ENCODE results near the gene CD93.

The CD93 gene

DNA sequence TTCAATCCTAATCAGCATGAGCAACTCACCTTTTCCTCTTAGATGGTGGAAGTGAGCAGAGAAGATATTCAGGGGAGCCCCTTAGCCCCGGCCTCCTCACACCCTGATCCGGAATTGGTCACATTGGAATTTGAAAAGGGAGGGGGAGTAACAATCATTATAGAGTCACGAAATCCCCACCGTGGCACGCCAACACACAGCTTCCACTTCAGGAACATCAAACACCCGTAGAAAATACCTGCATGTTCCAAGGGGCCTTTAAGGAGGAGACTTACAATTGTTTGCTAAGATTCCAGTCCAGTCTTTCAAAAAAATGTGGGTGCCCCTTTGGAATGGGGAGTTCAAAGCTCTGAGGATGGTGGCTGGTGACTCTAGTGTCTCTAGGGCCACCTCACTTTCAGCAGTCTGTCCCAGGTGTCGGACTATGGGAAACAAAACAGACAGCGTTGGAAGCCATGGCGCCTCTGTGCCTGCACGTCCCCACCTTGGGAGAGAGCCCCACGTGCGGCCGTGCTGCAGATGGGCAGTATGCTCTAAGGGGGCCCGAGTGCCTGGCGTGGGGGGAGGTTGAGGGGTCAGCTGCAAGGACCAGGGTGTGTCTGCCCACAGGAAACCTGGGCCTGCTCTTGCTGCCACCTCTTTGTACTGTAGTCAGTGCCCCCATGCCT is 2.4 kb downstream of the CD93 start:
- DNase-seq = no peak

DNA sequence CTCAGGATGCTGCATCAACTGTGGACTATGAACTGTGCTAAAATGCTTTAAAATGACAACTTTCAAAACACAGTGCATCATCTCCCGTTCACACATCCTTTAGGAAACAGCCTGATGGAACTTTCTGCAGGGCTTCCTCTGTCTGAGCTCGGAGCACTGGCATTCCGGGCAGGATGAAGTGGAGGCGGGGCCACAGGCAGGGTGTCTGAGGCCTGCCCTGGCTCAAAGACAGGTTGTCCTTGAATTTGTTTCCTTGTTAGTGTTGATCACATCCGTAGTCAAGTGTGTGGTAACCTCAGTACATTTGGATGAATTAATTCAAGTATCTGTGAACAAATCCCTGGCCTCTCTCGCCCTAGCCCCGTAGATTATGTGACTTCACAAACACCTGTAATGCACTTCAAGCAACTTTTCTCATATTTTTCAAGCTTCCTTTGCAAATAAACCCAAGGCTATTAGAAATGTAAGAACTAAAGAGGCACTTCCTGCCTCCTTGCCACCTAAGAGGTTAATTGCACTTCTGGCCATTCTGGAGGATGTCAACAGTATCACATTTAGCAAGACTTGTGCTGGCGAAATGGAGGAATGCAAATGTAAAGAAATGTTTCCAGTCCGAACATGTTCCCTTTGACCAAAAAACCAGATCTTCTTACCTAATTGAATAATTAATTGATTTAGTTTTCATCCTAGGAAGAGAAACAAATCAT is 3.1 kb downstream of the CD93 start:
- no peak for DNase-seq

DNA sequence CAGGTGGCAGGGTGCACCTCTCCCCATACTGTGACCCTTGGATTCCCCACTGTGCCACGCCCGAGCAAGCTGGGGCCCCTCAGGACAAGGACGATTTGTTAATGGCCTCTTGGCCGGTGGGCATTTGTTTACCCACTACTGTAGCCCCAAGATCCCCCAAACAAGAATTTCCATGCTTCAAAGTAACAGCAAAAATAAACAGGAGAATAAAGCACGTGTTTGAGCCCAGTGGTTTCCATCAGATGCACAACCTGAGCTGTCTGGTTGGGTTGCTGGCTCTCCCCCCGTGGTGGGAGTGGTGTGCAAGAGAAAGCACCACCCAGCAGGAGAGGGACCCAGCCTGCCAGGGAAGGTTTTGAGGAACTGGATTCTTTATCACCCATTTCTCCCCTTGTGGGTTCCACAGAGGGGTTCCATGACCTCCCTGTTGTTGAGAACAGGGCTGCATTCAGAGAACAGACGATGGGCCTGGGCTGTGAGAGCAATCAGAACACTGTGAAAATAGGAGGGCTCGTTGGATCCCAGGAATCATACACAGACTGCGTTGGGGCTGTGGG is 4.8 kb downstream of the CD93 start:
- no peak for DNase-seq

DNA sequence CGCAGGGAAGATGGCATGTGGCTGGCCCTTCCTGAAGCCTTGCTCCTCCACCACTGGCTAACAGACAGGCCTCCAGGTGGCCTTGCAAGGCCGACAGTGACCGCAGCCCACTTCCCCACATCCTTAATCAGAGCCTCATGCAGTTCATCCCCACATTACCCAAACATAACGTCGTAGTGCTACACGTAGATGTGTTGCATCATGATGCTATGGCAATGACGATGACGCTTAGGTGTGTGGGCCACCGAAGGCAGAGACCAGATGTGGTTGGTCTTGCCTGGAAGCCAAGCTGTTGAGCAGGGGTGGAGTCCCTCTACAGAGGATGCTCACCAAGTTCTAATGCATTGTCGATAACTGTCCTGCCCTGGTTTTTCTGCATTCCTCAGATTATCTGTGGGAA is 5.6 kb downstream of the CD93 start:
- no peak for DNase-seq

DNA sequence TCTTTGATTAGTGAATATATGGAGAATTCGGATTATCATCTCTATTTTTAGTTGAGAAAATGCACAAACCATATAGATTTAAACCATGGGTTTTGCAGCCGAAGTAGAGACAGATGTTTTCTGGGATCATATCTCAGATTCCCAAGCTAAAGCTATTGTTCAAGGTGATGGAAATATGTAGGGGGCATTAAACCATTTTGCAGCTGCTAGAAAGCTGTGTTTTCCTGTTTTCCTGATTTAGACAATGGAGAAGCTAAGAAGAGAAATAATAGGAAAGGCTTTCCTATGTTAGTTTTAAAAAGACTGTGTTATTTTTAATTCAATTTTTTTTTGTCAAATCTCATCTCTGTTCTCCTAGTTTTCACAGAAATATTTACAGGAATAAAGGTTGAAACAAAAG is 6.2 kb downstream of the CD93 start:
- no peak for DNase-seq

DNA sequence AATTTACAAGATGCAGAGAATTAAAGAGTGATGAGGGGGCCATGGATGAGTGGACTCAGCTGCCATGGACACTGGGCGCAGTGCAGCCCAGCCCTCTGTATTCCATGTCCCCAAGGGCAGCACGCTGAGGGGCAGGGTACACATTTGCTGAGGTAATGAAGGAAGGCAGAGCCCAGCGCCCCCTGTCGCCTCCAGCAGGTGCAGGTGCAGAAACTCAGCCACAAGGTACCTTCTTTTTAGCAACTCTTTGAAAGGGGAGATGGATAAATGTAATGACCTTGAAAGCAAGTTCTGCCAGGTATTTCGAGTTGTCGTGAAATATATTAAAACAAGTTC is 7.1 kb downstream of the CD93 start:
- no peak for DNase-seq

DNA sequence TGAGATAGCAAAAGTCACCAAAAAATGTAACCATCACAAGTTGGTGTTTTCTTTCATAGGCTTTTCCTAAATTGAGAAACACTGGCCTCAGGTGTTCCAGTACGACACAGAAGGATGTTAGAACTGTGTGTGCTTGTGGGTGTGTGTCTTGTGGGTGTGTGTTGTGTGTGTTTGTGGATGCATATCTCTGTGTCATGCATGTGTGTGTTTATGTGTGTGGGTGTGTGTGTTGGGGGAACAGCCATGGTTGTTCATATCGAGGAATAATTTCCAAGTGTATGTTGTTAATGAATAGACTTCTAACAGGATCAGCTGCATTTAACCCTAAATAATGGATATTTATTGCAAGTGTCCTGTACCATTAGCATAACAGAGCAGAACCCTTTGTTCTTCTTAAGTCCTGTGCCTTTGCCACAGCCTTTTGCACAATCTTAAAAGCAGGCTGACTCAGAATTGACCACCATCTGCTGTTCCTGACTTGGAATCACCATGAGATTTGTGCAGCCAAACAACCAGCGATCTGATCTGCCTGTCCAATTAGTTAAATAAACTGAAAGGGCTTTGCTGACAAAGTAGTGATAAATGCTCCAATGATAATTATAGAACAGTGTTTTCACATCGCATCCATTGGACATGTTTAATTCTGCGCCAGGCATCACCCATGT is 7.6 kb downstream of the CD93 start:
- no peak for DNase-seq

DNA sequence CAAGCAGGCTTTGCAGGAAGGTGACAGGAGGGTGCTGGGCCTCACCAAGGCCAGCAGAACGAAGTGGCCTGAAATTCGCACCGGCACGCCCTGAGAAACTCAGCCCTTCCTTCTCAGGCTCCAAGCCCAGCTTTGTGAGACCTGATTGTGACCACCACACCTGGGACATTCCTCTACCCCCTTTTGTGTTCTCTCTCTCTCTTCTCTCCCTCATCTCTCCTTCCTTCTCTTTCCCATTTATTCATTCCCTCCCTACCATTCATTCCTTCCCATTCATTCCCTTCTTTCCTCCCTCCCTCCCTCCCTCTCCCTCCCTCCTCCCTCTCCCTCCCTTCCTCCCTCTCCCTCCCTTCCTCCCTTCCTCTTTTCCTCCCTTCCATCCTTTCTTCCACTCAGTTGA is 8.8 kb downstream of the CD93 start:
- DNase-seq = no peak

DNA sequence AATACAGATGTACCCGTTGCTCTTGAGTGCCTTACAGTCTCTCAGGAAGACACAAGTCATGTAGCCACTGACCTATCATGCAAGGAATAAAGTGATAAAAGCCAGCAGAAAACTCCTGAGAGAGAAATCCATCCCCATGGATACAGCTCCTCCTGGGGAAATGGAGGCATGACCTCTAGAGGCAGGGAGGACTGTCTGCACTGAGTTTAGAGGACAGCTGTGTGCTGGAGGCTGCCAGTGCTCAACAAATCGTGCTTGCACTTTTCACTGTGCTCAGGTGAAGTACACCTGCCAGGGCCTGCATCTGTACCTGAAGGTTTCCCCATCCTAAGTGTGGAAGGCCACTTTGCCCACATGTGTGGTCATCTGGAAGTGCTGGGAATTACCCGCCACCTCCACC is 12.1 kb downstream of the CD93 start:
- no peak for DNase-seq

DNA sequence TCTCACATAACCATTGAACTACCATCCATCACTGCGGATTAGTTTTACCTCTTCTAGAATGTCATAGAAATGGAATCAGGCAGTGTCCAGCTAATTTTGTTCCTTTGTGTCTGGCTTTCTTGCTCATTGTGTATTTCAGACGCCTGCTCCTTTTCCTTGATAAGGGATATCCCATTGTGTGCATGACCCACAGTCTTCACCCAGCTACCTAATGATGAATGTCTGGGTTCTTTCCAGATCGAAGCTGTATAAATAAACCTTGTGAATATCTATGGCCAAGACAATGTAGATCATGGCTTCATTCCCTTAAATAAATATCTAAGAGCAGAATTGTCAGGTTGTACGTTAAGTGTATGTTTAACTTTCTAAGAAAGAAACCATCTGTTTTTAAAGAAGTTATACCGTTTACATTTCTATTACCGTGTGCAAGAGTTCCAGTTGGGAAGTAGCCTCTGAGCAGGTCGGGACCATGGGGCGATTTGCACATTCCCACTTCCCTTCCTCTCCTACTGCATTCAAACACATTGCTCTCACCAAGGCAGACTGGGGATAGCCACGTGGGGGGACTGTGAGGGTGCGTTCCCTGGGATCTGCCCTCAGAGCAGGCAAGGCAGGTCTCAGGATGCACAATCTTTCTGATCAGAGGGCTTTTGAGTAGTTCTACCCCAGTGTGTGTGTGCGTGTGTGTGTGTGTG is 13.1 kb downstream of the CD93 start:
- no peak for DNase-seq

DNA sequence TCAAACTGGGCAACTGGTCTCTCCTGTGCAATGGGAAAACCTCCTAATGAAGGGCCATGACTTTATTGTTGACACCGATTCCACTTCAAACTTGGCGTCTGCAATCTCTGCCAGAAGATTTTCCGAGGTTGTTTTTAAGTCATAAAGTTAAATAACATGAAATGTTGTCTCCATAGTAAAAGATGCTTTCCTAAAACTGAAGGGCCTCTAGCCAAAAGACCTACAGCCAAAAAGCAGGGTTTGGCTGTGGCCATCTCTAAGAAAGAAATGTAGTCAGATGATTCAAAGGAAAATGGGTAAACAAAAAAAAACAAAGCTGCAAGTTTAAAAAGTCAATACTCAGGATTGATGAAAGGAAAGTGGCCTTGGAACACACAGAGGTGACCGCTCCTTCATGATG is 14.1 kb downstream of the CD93 start:
- DNase-seq = no peak

DNA sequence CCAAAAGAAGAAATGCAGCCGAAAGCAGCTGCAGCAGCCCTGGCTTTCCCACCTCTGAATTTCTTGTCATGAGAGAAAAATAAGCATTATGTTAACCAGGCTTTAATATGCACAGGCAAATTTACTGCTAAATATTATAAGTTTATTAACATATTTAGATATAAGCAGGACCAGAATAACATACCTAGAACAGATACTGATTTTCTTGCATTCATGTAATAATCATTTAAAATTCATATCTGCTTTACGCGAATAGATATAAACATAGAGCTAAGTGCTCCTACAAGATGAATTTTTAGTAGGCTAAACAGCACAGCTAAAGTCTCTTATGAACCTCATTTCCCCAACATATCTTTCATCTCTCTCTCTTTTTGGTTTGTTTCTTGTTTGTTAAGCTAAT is 14.7 kb downstream of the CD93 start:
- DNase-seq = no peak

DNA sequence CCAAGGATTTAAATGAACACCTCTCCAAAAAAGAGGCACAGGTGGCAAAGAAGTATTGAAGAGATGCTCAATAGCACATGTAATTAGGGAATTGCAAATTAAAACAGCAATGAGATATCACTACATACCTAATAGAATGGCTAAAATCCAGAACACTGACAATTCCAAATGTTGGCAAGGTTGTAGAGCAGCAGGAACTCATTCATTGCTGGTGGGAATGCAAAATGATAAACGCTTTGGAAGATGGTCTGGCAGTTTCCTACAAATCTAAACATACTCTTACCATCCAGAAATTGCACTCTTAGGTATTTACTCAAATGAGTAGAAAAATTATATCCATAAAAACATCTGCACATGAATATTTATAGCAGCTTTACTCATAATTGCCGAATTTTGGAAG is 17.0 kb downstream of the CD93 start:
- no peak for DNase-seq

DNA sequence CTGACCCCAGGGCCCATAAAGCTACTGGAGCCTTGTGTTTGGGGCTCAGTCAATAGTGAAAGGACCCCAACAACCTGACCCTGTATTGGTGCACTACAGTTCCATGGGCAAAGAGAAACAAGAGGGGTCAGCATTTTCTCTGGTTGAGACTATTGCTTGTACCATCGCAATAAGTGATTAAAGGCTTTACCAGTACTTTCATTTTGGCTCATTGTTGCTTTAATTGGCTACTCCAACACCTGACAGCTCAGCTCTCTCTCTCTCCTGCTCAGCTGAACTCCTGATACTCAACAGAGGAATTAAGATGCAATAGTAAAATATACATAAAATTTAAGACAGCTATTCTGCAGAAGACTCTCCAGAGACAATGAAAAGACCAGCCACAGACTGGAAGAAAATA is 17.8 kb downstream of the CD93 start:
- no peak for DNase-seq

DNA sequence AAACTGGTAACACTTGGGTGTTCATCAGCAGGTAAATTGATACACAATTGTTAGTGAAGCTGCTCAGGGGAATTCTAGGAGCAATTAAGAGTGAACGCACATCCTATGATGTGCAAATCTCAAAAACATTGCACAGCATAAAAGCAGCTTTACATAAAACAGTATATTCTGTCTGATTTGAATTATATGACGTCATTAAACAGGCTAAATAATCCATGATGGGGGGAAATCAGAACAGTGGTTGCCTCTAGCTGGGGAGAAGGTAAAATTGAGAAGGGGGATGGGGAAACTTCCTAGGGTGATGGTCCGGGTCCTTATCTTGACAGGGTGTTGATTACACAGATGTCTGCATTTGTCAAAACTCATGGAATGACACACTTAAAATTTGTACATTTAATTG is 19.4 kb downstream of the CD93 start:
- DNase-seq = no peak

DNA sequence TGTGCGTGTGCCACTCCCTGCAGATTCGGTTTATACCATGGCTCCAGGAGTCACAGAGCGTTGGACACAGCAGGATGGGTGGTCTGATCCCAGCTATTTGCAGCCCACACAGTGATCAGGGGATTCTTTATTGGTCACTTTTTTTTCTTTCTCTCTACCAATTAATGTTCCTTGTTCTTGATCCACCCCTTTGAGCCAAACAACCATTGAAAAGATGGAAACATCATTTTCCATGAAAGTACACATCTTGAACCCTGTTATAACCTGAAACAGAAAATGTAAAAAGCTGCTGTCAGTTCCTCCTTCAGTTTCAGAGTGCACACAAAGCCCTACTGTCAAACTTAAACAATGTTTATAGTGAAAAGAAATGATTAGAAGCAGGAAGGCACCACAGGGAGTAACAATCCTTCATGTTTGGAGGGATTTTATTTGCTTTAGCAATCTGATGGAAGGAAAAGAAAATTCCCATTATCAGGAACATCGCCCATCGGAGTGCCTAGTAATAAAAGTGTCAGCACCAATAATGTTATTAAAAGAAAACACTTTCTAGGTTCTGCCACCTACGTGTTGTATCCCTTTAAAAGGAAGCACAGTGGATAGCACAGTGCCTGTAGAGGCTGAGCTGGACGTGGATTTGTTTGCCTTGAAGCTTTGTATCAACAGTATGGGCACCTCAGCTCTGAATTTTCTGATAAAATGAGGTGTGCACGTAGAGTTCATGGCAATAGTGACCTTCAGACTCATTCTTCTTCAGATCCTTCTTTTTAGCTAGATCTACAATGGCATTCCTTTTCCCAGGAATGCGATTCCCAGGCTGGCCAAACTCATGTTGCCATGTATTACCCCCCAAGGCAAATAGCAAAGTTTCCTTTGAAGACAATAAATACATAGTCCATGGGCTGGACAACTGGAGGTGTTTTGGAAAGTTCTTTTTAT is 20.6 kb downstream of the CD93 start:
- no peak for DNase-seq

DNA sequence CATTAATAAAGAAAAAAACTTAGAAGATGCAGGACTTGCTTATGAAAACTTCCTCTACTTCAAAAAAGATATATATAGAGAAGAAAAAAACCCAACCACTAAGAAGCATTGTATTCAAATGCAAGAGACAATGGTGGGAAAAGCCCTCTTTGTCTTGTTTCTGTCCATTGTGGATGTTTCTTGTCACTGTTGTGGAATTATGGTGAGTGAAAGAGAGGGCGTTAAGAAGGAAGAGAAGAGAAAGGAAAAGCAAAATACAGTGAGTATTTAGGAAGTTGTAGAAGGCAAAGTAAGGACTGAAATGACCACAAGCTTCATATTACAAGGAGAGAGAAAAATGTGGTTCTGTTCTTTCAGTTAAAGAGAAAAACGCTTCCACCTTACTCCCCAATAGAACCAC is 22.5 kb downstream of the CD93 start:
- no peak for DNase-seq

DNA sequence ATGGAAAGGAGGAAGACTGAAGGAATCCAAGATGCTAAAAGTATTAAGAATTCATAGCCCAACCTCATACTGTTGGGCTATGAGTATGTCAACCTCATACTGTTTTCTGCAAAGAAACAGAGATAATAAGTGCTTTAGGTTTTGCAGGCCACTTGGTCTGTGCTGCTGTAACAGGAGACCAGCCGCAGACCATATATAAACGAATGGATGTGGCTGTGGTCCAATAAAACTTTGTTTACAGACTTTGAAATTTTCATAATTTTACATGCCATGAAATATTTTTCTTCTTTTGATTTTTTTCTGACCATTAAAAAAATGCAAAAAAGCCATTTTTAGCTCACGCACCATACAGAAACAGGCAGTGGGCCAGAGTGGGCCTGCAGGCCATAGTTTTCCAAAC is 23.0 kb downstream of the CD93 start:
- DNase-seq = no peak

DNA sequence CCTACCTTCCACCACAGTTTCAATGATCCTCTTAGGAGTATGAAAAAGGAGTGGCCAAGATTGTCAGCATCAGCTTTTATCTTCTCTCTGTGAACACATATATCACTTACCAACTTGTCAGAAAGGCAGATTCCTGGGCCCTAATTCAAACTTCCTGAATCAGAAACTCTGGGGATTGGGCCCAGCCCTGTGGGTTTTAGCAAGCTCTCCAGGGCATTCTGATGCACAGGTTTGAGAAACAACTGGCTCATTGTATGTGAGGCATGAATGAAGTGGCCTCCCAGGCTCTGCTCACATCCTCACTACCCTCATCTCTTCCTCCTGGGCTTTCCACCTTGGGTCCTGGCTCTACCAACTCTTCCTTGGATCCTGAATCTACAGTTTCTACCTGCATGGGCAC is 23.5 kb downstream of the CD93 start:
- no peak for DNase-seq

DNA sequence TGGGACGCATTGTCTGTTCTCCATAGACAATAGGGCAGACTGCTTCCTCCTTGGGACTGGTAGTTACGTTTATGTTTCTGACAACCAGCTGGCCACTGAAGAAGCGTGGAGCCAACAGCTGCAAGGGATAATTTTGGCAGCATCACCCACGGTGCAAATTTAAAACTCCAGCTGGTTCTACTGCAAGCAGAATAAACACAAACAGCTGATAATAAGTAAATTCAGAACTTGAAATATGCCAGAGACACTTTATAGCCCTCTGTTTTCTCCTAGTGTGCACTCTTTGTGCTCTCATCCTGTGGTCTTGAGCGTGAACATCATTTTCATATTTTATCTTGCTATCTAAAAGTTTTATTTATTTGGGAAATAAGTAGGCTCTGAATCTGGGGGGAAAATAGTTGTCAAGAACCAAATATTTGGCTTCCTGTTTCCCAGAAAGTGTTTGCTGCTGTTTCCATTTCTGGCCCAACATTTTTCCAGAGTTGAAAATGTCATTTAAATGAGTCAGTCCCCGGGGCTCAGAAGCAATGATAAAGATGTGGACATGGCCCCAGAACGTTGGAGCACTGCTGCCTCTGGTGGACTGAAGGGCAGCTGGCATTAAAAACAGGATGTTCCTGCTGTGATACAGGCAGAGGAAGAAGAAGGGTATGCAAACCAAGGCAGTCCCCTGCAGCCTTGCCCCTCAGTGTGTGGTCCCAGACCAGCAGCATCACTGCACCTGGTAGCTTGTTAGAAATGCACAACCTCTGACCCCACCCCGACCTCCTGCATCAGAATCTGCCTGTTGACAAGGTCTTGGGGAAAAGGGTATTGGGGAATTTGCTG is 24.2 kb downstream of the CD93 start:
- no peak for DNase-seq

DNA sequence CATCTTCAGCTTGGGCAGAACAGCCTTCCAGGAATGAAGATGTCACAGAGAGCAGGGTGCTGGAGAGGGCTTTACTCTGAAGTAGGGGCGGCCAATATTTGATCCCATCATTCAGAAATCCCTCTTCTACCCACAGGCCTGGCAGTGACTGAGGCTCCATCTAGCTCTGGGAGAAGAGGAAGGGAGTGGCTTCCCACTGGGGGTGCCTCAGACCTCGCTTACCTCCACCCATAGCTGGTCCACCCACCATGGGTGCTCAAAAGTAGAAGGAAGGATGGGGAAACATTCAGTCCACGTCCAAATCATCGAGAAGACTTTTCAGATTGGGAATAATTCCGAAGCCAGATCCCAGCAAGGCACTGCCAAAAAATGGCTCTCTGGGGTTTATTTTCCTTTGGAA is 24.9 kb downstream of the CD93 start:
- DNase-seq = no peak

DNA sequence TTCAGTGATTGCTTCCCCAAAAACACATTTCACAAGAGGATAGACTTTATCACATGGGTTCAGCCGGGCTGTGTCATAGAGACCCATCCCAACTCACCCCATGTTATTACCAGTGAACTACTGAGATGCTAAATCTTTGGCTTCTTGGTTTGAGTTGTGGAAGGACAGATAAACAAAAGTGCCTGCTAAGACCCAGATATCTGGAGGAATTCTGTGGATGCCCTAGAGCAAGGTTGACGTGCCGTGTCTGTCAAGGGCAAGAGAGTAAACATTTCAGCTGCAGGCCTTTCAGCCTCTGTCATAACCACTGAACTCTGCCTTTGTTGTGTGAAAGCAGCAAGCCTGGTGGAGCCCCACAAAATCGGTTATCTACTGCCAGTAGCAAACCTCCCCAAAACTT is 25.5 kb downstream of the CD93 start:
- DNase-seq = no peak

Measured in activated effector memory CD4-positive, alpha-beta T cell treated with anti-CD3 and anti-CD28 coated beads, Interleukin-2, amount 50 U/mL, for 16 hours (primary cell).